Measurements from ENCODE around the gene THOC6.

The THOC6 gene

DNA sequence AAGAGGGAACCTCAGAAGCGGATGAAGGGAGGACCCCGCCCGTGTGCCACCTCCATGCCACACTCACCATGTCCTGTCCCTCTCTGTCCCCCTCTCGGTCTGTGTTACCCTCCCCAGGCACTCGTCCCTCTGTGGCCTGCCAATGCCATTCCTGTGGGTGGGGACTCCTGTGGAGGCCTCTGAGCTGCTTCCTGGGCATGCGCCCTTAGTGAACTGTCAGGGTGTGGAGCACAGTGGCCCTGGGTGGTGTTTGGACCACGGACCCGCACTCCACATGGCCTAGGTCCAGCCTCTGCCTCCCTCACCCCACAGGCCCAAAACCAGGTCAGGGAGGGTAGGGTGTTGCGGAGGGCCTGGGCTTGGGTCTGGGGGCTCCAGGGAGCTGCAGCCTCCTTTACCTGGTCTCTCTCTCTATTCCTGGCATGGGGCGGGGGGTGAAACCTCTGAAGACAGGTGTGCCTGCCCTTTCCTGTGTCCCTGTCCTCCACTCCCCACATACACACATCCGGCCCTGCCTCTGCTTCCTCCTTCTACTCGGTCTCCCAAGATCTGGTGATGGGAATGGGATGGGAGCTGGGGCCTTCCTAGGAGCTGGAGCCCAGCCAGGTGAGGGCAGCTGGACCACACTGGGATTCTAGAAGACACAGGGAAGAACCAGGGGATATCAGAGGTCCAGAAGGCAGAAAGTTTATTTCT is 32.1 kb upstream of the THOC6 start:
- no peak for DNase-seq (ENCODE audit: low read depth in 2 of 2)

DNA sequence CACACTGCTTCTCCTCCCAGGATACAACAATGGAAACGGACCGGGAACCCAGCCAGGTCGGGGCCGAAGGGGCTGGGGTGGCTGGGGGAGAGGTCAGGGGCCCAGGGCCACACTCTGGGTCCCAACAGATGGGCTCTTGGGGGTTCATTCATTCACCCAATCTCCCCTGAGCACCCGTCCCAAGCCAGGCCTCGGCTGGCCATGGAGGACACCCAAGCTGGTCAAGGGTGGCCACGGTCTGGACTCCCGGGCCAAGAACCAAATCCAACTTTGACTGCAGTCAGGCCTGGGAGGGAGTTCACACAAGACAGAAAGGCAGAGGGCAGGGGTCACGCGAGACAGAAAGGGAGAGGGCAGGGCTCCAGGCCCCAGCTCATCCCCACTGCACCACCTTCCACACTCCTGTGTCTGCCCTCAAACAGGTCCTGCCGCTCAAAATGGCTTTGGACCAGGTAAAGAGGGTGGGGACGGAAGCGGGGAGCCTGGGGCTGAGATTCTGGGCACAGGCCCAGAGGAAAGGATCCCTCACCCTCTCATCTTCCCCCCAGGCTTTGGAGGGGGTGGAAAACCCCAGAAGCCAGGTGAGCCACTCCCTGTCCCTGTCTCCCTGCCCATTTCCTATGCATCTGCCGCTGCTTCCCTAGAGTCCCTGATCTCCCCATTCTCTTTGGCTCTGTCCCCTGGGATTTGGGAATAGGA is 31.3 kb upstream of the THOC6 start:
- no peak for DNase-seq (ENCODE audit: low read depth in 2 of 2)

DNA sequence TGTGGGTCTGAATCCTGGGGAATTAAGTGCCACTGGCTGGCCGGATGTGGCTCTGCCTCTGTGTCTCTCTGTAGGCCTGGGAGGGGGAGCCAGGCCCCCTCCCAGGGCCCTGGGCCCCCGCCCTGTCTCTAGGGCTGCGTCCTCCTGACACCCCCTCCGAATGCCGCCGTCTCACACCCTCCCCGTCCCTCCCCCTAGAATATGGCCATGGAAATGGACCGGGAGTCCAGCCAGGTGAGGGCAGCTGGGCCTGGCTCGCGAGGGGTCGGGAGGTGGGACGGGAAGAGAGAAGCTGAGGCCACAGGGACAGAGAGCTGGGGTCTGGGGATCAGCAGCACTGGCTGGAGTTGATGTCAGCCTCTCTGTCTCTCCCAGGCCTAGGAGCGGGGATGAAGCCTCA is 27.5 kb upstream of the THOC6 start:
- no peak for DNase-seq (ENCODE audit: low read depth in 2 of 2)

DNA sequence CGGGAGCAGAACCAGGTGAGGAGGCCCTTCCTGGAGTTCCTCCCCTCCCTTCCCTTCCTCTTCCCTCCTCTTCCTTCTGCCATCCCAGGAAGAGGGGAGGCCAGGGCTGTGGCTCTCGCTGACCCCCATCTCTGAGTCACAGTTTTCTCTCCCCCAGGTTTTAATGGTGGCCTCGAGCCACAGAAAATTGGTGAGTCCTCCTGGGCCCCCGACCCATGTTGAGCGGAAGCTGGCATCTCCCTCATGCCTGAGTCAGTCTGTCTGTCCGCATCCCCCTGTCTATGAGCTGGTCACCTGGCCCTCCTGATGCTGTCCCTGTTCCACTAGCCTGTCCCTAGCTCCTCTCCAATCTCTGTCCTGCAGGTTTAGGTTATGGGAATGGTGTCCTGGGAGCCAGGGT is 23.9 kb upstream of the THOC6 start:
- DNase-seq (ENCODE audit: low read depth in 2 of 2), result no peak

DNA sequence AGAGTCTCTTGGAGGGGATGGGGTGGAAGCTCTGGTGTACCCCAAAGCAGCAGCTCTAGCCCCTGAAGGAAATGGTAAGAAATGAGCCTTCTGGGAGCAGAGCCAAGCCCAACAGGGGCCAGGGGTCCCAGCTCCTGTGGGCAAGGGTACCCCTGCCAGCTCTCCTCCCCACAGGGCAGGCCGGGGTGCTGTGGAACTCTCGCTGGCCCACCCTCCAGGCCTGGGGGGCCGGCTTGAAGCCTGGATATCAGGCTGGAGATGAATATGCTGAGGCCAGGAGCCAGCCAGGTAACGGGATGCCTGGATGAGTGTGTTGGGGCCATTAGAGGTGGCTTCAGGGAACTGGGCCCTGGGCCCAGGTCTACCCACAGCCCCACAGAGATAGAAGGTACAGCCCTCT is 23.3 kb upstream of the THOC6 start:
- DNase-seq (ENCODE audit: low read depth in 2 of 2), result no peak

DNA sequence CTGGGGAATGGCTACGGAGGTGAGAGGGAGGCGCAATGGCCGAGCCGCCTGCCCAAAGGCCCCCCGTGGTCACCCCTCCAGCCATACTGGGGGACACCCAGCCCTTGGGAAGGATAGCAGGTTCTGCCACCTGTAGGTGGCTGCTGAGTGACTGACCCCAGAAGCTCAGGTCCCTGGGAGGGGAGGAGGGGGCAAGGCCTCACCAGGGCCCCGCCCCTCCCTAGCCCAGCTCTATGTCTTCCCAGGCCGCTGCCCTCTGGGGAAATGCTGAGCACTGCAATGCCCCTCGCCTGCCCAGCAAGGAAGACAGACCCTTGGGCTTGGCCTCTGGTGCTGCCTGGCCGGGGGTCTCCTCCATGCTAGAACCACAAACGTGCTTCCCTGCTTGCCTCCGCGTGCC is 22.5 kb upstream of the THOC6 start:
- no peak for DNase-seq (ENCODE audit: low read depth in 2 of 2)

DNA sequence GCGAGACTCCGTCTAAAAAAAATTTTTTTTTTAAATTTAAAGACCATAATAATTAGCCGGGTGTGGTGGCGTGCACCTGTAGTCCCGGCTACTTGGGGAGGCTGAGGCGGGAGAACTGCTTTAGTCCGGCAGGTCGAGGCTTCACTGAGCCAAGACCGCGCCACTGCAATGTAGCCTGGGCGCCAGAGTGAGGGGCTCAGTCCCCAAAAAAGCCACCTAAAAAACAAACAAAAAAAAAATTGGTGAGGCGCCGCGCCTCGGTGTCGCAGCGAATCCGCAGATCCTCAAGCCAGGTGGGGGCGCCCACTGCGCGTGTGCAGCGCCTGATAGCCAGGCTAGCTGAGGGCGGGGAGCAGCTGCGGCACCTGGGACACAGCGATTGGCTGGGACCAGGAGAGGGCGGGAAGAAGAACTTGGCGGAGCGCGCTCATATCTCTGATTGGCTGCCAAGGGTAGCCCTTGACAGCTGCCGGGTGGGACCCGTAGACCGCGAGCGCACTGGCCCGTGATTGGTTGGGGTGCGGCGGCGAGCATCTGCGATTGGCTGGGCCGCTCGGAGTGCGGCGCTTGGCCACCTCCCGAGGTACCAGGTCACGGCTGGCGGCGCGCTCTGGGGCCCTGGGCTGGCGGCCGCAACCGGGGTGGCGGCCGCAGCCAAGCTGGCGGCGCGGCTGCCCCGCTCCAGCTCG is 20.1 kb upstream of the THOC6 start:
- DNase-seq (ENCODE audit: low read depth in 2 of 2), result peak; percentile 89 to 91

DNA sequence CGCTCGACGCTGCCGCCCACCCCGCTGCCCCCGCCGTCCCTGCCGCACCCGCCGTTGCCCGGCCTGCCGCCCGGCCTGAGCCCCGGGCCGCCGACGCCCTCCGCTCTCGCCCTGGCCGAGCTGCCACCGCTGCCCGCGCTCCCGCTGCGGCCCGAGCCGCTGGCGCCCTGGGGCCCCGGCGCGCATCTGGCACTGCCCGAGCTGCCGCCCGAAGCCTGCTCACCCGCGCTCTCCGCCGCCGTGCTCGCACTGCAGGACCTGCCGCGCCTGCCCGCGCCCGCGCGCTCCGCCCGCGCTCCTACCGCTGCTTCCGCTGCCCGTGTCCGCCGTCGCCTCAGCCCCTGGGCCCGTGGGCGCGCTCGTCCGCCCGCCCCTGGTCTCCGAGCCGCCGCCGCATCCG is 19.5 kb upstream of the THOC6 start:
- DNase-seq (ENCODE audit: low read depth in 2 of 2), result no peak

DNA sequence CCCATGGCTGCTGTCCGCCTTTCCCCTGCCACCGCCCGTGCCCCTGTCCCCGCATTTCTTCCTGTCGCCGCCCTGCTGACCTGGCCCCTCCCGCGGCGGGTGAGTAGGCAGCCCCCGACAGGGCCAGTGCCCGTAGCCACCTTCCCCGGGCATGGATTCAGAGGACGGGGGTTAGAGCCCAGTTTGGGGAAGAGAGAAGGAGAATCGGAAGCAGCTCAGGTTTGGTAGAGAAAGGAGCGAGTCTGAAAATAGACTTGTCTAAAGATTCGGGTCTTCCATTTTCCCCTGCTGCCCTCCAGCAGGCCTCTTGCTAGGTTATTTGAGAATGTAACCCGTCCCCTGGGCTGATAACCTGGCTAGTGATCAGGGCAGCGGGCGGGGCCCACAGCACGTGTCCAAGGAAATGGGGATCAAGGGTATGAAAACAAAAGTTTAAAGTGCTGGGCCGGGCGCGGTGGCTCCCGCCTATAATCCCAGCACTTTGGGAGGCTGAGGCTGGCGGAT is 19.0 kb upstream of the THOC6 start:
- DNase-seq (ENCODE audit: low read depth in 2 of 2), result no peak

DNA sequence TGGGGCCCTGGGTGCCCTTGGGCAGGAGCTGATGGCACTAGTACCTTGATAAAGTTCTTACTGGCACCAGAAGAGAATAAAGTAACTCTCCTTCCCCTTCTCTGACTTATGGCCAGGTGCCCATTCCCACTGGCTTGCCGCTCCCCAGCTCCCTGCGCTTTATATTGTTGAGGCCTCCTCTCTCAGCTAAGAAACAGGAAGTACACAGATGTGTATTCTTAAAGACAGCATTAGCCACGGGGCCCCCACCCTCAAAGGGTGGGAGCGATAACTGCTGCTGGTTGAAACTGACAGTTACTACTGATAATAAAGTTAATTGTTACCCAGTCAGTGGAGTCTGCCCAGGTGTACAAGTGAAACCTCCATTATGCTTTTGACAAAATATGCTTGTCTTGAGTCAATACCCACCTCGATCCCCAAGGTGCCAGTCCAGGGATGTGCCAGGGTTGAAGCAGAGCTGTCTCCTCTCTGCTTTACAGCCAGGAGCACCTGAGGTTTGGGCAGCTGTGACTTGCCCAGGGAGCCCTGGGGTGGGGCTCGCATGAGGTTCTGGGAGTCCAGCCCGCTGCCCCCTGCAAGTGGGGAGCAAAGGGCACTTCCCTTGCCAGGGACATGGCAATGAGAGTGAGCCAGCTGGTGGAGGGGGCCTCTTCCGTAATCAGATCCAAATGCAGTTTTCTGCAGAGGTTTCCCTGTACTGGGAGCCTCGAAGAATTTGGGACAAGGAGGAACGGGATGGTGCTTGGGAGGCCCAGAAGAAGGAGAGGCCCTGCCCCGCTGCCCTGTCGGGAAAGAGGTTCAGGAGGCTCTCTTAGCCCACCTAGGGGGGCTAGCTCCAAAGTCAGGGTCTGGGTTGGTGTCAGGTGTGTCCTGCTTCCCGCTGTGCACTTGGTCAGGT is 16.5 kb upstream of the THOC6 start:
- DNase-seq (ENCODE audit: low read depth in 2 of 2), result no peak

DNA sequence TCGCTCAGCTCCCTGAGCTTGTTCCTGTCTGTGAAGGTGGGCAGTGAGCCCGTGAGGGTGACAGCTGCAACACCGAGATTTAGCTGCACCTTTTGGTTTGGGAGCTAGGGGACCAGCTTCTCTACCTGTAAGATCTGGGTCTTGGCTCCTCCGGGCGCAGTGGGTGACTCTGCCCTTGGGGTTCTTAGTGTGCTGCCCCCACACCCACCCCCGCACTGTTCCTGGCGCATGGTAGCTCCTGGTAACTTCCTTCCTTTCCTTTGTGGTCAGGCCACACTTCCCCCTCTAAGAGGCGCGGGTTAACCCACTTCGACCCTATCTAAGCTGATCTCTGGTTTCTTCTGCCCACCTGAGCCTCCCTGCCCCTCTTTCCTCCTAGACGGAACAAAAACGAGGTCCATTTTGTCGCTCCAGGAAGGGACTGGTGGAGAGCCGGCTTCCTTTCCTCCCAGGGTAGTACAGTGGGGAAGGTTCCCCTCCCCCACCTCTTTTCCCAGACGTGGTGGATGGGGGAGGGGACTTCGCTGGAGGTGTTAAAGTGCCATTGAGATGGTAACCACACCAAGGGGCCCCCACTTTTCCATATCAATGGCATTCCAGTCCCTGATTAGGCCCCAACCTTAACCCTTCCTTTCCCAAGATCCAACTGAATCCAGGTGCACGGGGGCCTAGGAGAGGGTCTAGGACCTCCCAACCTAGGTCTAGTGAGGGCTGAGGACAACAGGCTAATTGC is 15.7 kb upstream of the THOC6 start:
- no peak for DNase-seq (ENCODE audit: low read depth in 2 of 2)

DNA sequence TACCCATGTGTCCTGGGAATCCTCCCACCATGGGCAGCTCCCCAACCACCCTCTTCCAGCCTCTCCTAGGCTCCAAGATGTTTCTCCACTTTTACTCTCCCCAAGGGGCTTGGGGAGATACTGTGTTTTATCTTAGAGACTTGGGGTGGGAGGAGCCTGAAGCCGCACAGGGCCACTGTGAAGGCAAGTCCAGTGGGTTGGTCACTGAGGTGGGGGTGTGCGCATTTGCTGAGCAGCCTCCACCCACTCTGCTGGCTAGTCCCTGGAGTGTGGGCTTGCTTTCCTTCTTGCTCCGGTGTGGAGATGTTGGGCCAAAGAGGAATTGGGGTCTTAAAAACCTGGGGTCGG is 15.2 kb upstream of the THOC6 start:
- DNase-seq (ENCODE audit: low read depth in 2 of 2), result no peak

DNA sequence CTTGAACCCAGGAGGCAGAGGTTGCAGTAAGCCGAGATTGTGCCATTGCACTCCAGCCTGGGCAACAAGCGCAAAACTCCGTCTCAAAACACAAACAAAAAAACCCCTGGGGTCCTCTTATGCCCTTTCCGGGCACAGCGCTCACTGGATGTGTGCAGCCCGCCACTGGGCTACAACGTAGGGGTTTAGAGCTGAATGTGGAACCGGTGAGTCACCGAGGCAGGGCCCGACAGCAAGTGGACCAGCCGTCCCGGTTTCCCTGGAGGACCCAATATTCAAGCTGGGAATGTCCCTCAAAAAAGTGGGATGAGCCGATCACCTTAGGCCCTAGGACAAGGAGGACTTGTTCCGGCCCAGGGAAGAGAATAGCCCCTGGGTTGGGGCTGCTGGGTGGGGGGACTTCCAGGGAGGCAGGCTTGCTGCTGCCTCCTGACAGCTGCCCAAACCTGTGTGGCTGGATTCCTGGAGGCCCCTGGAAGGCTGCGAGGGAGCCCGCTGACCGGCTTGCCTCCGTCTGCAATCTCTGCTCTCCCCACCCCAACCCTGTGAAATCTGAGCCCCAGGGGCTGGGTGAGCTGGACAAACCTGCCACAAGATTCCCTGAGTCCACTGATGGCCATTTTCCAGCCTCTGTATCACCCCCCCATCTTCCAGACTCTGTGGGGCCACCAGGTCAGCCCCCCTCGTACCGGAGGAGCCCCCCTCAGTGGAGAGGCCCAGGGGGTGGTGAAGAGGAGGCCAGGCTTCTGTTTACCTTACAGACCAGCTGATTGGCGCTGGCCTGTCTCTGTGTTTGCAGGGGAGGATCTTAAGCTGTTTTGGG is 14.1 kb upstream of the THOC6 start:
- no peak for DNase-seq (ENCODE audit: low read depth in 2 of 2)

DNA sequence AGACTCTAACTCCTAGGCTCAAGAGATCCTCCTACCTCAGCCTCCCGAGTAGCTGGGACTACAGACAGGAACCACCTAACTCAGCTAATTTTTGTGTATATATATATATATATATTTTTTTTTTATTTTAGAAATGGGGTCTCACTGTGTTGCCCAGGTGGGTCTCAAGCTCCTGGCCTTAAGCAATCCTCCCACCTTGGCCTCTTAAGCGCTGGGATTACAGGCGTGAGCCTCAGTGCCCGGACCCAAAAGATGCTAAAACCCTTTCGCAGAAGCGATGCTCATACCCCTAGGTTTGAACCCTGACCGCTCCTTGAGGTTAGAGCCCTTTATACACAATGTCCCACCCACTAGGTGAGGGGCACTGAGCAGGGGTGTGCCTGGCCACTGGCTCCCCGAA is 13.3 kb upstream of the THOC6 start:
- no peak for DNase-seq (ENCODE audit: low read depth in 2 of 2)

DNA sequence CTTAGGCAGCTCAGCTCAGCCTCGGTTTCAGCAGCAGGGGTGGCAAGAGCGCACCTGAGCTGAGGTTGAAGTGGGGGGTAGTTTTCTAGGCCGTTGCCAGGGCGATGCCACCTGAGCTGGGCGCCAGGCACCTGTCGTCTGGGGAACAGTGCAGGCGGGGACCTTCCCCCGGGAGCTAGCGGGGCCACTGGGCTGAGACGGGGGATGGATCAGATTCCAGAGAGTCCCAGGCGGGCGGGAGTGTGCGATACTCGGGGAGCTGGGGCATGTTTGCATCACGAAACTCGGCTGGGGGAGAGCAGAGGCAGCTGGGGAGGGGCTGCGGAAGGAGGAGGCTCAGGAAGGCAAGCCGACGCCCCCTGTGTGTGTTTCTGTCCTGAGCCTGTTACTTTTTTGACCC is 11.6 kb upstream of the THOC6 start:
- no peak for DNase-seq (ENCODE audit: low read depth in 2 of 2)

DNA sequence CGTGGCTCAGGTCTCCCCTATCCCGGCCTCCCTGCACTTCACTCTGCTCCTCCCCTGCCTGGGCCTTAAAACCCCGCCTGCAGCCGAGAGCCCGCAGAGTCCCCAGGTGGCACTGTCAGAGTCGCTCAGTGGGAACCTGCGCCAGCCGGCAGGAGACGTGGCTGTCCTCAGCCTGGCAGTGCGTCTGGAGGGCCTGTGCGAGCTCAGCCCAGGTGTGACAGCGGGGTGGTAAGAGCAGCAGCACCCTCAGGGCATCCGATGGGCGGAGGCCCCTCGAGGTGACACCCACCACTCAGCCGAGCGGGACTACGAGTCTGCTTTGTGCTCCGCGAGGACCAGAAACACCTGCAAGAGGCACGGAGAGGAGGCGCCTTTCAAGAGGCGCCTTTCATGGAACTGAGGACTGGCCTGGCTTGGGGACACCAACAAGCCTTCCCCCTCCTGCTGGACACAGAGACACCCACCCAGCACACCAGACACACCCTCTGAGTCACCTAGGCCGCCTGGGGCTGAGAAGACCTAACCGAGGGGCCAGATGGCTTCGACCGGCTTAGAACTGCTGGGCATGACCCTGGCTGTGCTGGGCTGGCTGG is 10.9 kb upstream of the THOC6 start, which contains the start of gene CLDN9:
Gene CLDN9 (plus strand): TSS at position 96 of the 593 bp plus-strand sequence. CDS start 440 bp downstream, at position 536.
- DNase-seq (ENCODE audit: low read depth in 2 of 2), result no peak

DNA sequence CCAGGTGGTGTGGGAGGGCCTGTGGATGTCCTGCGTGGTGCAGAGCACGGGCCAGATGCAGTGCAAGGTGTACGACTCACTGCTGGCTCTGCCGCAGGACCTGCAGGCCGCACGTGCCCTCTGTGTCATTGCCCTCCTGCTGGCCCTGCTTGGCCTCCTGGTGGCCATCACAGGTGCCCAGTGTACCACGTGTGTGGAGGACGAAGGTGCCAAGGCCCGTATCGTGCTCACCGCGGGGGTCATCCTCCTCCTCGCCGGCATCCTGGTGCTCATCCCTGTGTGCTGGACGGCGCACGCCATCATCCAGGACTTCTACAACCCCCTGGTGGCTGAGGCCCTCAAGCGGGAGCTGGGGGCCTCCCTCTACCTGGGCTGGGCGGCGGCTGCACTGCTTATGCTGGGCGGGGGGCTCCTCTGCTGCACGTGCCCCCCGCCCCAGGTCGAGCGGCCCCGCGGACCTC is 10.3 kb upstream of the THOC6 start:
- DNase-seq (ENCODE audit: low read depth in 2 of 2), result no peak

DNA sequence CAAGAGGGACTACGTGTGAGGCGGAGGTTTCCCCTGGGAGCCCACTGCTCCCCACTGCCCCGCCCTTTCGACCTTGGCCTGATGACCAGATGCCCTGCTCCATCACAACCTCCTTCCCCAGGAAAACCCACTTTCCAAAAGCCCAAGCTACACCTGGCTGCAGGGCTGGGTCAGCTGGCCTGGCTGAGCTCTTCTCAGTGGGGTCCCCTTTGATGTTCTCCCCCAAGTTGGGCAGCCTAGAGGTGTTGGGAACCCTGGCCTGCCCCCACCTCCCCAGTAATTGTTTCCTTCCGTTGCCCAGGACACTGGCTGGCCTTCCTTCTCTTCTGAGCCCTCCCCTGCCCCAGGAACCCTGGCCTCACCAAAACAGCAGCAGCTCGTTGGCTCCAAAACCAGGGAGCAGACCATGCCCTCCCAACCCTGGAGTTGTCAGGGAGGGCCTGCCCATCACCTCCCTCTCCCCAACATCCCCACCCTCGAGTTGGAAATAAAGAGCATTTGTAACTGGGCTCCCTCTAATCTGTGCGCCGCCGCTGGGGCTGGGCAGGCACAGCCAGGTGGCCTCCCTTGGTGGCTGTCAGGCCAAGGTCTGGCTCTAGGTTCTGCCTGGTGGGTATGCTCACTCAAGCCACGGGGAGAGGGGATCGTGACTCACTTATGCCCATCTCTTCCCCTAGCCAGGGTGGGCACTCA is 9.7 kb upstream of the THOC6 start:
- no peak for DNase-seq (ENCODE audit: low read depth in 2 of 2)

DNA sequence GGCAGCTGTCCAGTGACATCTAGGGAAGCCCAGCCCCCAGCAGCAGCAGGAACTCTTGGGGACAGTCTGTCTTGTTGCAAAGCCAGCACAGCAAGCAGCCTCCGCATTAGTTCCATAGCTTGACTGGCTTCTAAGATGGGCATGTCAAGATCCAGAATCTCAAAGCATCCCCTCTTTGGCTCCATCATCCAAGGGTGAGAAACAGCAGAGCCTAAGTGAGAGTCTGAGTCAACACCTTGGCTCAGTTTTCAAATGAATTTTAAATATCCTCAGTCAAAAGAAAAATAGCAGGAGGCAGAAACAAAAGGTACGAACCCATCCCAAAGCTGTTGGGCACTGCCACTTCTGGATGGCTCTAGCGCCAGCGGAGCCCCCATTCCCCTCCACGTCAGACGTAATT is 8.9 kb upstream of the THOC6 start:
- DNase-seq (ENCODE audit: low read depth in 2 of 2), result no peak
